Activated effector memory CD4-positive, alpha-beta T cell treated with Interleukin-2 at 50 U/mL for 16 hours (primary cell): ENCODE results near the gene LMNTD2.

Source experiments
- DNase-seq: peaks from one replicate; pipeline ENCODE4 v3.0.0-alpha.2; 2020

LMNTD2 gene

GRCh38 chr11:567011-567628 lies 6.6 kb upstream of the LMNTD2 start:
- no peak for DNase-seq

DNA sequence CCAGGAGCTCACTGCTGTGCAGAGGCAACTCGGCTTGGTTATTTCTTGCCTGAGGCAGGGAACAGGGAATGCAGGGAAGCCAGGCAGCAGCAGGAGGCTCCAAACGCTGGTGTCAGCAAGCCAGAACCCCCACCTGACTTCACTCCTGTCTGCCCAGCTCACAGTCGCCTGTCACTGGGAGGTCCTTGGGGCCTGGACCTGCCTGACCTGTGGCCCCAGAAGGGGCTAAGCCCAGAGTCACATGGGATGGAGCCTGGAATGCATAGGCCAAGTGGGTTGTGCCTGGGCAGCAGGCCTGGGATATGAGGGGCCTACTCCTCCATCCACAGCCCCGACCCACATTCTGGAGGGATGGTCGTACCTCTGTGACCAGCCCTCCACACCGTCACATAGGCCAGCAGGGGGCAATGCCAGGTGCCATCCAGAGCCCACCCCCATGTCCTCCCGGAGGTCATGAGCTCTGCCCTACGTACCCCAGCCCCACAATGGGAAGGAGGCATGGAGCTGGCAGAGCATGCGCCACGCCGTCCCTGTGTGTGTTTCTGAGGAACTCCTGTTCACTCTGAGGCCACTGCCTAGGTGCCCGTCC lies 5.5 kb upstream of the LMNTD2 start:
- no peak for DNase-seq

GRCh38 chr11:563812-564578 lies 3.5 kb upstream of the LMNTD2 start:
- DNase-seq, result no peak

DNA sequence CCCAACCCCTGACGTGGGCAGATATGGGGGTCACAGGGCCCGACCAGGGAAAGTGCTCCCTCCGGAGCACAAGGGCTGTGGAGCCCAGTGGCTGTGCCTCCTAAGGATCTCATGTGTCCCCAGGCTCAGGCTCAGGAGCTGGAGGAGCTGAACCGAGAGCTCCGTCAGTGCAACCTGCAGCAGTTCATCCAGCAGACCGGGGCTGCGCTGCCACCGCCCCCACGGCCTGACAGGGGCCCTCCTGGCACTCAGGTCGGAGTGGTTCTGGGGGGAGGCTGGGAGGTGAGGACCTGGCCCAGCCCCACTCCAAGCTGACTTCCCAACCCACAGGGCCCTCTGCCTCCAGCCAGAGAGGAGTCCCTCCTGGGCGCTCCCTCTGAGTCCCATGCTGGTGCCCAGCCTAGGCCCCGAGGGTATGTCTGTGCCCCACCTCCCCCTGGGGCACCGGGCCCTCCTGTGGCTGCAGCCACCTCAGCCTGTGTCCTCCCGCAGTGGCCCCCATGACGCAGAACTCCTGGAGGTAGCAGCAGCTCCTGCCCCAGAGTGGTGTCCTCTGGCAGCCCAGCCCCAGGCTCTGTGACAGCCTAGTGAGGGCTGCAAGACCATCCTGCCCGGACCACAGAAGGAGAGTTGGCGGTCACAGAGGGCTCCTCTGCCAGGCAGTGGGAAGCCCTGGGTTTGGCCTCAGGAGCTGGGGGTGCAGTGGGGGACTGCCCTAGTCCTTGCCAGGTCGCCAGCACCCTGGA lies 2.7 kb upstream of the LMNTD2 start:
- no peak for DNase-seq

DNA sequence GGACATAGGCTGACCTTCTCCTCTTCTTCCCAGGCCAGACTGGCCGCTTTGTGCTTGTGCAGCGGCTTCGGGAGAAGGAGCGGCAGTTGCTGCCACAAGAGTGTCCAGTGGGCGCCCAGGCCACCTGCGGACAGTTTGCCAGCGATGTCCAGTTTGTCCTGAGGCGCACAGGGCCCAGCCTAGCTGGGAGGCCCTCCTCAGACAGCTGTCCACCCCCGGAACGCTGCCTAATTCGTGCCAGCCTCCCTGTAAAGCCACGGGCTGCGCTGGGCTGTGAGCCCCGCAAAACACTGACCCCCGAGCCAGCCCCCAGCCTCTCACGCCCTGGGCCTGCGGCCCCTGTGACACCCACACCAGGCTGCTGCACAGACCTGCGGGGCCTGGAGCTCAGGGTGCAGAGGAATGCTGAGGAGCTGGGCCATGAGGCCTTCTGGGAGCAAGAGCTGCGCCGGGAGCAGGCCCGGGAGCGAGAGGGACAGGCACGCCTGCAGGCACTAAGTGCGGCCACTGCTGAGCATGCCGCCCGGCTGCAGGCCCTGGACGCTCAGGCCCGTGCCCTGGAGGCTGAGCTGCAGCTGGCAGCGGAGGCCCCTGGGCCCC lies 1.6 kb upstream of the LMNTD2 start:
- DNase-seq, result no peak

GRCh38 chr11:561148-562003 lies 838 bp upstream of the LMNTD2 start:
- DNase-seq, result no peak

DNA sequence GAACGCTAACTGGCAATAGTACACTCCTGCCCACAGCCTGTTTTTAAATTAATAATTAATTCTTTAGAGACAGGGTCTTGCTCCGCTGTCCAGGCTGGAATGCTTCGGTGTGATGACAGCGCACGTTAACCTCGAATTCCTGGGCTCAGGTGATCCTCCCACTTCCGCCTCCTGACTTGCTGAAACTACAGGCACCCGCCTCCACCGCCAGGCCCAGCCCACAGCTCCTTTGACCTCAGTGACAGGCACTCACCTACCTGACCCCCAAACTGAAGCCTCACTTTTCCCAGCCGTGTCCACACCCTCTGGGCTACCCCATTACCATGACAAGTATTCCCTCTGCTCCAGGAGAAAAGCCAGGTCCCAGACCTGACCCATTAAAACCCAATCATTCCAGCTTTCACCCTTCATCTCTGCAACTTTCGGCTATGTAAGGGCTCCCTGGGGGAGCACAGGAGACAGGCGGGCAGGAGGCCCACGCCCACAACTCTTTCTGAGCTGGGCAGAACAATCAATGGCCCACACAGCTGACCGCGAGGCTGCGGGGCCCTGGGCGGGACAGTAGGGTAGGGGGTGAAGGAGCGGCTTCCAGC lies 730 bp downstream of the LMNTD2 start:
- no peak for DNase-seq

GRCh38 chr11:559020-559620 lies 1.4 kb downstream of the LMNTD2 start:
- DNase-seq, result no peak

- no peak for DNase-seq
Observed at GRCh38 chr11:558503-558902, 2.0 kb downstream of the LMNTD2 start.

GRCh38 chr11:557328-558132 lies 3.0 kb downstream of the LMNTD2 start:
- DNase-seq, result no peak

DNA sequence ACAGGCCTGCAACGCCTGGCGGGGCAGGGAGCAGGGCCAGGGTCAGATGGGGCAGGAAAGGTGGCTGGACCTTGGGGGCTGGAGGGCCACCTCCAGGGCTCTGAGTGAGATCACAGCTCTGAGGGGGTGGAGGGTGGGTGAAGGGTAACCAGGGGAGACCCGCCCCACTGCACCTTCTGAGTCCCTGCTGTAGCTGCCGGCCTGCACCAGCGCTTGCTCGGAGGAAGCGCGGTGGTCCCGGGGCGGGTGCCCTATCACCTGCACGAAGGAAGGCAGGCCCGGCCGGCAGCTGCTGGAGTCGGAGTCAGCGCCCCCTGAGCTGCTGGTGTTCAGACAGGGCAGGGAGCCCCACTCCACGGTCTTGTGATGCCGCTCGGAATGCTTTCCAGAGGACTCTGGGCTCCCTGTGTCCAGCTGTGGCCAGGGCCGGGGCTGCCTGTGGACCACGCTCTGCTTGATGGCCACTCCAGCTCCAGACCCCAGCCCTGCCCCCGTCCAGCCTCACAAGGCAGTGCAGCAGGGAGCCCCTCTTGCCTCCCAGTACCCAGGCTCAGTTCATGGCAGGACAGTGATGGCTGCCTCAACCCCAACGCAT lies 3.8 kb downstream of the LMNTD2 start:
- no peak for DNase-seq

DNA sequence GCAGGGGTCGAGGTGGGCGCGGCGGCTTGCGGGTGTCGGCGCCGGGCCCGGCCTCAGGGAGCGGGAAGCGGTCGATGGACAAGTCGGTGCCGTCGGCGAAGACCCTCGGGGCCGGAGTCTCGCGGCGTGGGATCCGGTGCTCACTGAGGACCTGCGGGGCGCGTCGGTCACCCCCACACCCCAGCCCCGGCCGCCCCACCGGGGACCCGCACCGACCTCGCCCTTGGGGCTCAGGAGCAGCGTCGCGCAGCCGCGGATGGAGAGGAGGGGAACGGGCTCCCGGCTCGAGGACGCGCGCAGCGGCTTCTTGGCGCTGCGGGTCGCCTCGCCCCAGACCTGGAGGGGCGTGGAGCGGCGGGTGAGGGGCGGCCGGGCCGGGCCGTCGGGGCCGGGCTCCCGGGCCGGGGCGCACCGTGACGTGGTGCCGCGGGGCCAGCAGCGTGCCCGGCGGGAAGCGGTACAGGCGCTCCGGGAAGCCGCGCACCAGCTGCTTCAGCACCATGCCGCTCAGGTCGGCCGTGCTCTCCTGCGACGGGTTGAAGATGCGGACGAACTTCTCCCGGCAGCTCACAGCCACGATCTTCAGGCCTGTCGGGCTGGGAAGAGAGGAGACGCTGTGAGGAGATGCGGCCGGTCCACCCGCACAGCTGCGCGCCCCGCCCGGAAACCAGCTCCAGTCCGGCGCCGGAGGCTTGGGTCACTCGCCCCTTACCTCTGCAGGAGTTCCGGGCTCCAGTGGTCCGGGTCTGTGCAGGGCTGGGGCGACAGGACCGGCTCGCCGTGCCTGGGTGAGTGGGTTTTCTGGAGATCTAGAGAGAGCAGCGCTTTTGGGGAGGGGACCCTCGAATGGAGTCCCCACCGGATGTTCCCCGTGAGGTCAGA lies 4.5 kb downstream of the LMNTD2 start:
- no peak for DNase-seq

- no peak for DNase-seq
Observed at GRCh38 chr11:555227-555779, 5.2 kb downstream of the LMNTD2 start.

- DNase-seq, result peak; percentile 63
Observed at GRCh38 chr11:554428-555226, 5.9 kb downstream of the LMNTD2 start.

GRCh38 chr11:553988-554340 lies 6.6 kb downstream of the LMNTD2 start:
- no peak for DNase-seq

DNA sequence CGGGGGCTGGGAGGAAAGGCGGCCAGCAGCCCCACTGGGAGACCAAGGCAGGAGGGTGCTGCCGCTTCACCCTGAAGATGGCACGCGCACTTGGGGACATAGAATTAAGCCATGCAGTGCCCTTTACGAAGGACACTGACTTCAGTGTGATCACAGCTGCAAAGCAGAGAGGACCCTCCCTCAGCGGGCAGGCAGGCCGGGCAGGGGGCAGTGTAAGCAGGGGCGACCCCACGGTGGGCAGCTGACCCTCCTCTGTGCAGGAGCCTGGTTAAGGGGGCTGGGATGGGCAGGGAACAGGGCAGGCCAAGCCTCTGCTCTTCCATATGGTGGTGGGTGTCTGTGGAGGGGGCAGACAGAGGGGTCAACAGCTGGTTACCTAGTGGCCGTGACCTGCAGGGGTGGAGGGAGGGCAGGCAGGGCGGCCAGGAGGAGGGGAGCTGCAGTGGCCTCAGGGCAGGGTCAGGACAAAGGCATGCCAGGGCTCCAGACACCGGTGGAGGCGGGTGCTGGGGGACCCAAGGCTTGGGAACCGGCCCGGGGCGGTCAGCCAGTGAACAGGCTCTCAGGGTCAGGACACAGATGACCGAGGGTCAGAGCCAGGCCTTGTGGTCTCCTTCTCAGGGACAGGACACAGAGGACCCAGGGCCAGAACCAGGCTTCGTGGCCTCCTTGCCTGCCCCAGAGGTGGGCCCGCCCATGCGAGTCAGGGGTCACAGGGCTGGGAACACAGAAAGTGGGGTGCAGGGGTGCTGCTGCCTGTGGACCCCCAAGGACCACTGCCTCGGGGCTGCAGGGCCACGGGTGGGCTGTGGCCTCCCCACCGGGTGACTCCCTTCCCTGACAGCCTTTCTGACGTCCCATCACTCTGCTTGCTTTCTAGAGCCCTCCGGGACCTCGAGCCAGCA lies 7.2 kb downstream of the LMNTD2 start:
- no peak for DNase-seq

DNA sequence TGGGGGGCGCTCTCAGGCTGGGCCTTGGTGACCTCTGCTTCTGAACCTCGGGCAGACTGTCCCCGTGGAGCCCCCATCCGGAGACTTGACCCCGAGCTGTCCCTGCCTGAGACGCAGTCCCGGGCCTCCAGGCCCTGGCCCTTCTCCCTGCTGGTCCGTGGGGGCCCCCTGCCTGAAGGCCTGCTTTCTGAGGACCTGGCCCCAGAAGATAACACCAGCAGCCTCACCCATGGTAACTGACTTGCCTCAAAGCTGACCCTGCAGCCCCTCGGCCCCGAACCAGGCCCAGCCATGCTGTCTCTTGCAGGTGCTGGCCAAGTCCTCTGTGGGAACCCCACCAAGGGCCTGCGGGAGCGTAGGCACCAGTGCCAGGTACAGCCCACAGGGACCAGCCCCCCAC lies 8.9 kb downstream of the LMNTD2 start:
- DNase-seq, result no peak
